ENCODE data around the gene FKRP. TPM values are rescaled to one million over a fixed set of nuclear protein-coding genes. Genes with fewer than 3 reads are reported as not detected.

FKRP gene
- total and polyA plus RNA-seq, 11 donors, result 13.9 to 25.1 (median 19.8) TPM

DNA sequence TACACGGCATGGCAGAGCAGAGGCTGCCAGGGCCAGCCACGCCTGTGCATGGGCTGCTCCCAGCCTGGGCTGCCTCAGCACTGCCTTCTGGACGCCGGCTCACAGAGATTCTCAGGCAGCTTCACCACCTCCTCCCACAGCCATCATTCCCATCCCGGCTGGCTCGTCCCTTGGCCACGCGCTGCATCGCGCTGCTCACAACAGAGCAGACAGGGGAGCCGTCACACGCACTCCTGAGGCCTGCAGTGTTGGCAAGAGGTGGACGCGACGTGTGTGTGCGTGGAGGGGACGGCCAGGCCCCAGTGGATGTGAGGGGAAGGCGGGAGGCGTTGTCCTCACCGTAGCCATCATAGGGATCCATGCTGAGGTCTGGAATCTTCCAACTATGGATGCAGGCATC, 21.4 kb upstream of the FKRP start:
- ATAC-seq, result no peak
- H3K9me3 ChIP-seq, result no peaks in the 10 kb centered on the region
- H3K4me1 ChIP-seq, result peaks cover 0 to 33% (median 21%) of the 10 kb centered on the region in 12 donors
- peak in 1 of 5 donors; percentile 34 for DNase-seq
- no peak overlapping the region for H3K4me3 ChIP-seq
- no peaks in the 10 kb centered on the region for H3K27me3 ChIP-seq
- no peak overlapping the region for H3K27ac ChIP-seq
- intact Hi-C loops (cut with DNase I), result no loop called here
- WGBS, 4 donors, result 82 to 95% (median 90%) methylated on average over 15 to 20 of the region's 20 CpGs
- TF ChIP-seq POLR2A (IDR thresholded peaks at IDR 0.05), result no peak
- TF ChIP-seq, protein P1, sequence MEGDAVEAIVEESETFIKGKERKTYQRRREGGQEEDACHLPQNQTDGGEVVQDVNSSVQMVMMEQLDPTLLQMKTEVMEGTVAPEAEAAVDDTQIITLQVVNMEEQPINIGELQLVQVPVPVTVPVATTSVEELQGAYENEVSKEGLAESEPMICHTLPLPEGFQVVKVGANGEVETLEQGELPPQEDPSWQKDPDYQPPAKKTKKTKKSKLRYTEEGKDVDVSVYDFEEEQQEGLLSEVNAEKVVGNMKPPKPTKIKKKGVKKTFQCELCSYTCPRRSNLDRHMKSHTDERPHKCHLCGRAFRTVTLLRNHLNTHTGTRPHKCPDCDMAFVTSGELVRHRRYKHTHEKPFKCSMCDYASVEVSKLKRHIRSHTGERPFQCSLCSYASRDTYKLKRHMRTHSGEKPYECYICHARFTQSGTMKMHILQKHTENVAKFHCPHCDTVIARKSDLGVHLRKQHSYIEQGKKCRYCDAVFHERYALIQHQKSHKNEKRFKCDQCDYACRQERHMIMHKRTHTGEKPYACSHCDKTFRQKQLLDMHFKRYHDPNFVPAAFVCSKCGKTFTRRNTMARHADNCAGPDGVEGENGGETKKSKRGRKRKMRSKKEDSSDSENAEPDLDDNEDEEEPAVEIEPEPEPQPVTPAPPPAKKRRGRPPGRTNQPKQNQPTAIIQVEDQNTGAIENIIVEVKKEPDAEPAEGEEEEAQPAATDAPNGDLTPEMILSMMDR (IDR thresholded peaks at IDR 0.05), result no peak
- H3K36me3 ChIP-seq, result peaks cover 2 to 99% (median 92%) of the 10 kb centered on the region in 9 donors

DNA sequence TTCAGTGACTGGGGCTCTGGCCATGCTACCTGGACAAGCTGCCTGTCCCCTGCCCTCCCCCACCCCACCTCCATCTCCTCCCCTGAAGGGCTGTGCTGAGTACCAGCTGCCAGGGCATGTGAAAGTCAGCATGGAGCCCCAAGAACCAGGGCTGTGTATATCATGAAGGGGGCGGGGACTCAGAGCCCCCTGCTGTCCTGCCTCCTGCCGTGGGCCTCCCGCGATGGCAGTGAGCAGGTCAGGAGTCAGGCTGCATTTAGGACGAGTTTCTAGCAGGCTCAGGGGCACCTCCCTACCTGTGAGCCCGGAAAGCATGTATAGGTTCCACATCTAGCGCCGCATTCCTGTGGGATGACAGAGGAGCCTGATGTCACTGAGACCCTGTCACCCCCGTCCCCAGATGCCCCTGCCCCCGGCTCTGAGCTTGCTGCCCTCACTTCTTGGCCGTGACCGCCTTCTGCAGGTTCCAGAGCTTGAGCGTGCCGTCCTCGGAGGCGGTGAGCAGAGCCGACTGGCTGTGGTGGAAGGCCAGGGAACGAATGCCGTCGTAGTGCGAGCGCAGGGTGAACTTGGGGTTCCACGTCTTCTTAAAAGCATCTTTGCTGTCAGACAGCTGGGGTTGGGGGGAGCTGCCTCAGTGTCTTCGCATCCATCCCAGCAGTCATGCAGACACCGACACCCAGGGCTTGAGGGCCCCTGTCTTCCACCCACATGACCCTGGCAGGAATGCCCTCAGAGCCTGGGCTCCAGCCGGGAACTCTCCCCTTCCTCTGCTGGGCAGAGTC, 20.6 kb upstream of the FKRP start:
- no peak for ATAC-seq

DNA sequence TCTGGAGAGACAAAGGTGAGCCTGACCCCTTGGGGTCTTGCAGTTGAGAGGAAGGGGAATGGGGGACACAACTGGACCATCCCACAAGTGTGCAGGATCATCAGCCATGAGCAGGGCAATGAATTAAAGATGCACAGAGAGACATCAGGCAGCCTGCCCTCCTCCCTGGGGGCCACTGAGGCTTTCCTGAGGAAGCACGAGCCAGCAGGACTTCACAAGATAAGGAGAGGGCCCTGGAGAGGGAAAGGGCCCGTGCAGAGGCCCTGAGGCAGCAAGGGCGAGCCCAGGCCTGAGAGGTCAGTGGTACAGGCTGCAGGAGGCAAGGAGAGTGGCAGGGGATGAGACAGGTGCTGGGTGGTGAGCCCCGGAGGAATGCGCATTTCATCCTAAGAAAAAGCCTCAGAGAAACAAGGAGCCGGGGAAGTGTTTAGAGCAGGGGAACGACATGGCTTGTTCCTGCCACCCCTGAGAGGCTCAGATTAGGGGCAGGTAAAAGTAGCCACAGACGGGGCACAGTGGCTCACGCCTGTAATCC, 19.9 kb upstream of the FKRP start:
- Histone ChIP-seq H3K36me3 (peaks cover 2 to 99% (median 94%) of the 10 kb centered on the region in 9 donors), H3K27ac (no peak overlapping the region), H3K27me3 (no peaks in the 10 kb centered on the region), H3K4me3 (no peak overlapping the region), H3K9me3 (no peaks in the 10 kb centered on the region), H3K4me1 (peaks cover 0 to 39% (median 21%) of the 10 kb centered on the region in 12 donors)
- no peak for TF ChIP-seq POLR2A (IDR thresholded peaks at IDR 0.05)
- TF ChIP-seq, protein P1 (IDR thresholded peaks at IDR 0.05), result no peak
- peak in 1 of 5 donors; percentile 12 for DNase-seq
- 60 to 70% (median 64%) methylated on average over 9 of the region's 9 CpGs for WGBS, 4 donors
- intact Hi-C loops (cut with DNase I), result no loop called here
- no peak for ATAC-seq

More for the DNA sequence above, 20.6 kb upstream of the FKRP start:
- intact Hi-C loops (cut with DNase I), result no loop called here
- WGBS, 4 donors, result 88 to 90% (median 90%) methylated on average over 17 to 26 of the region's 26 CpGs
- Histone ChIP-seq H3K4me3 (no peak overlapping the region), H3K27me3 (no peaks in the 10 kb centered on the region), H3K9me3 (no peaks in the 10 kb centered on the region), H3K4me1 (peaks cover 0 to 33% (median 21%) of the 10 kb centered on the region in 12 donors), H3K36me3 (peaks cover 2 to 99% (median 95%) of the 10 kb centered on the region in 9 donors), H3K27ac (no peak overlapping the region)
- DNase-seq, result peak in 1 of 5 donors; percentile 49
- TF ChIP-seq, protein P1 (IDR thresholded peaks at IDR 0.05), result no peak
- TF ChIP-seq POLR2A (IDR thresholded peaks at IDR 0.05), result no peak

DNA sequence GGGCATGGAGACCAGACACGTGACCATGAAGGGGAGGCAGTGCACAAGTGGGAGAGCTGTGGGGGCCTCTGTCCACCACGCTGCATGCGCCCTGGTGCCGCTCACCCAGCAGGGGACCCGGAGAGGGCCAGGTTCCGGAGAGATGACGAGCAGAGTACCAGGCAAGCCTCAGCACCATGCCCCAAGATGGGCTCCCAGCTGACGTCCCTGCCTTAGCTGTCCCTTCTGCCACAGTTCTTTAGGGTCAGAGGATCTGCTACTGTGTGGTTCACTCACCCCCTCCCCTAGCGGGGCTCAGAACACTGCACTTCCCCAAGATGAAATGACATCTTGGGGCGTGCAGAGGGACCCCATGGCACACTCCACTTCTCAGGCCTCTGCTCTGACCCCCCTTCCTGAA, 19.3 kb upstream of the FKRP start:
- TF ChIP-seq, protein P1 (IDR thresholded peaks at IDR 0.05), result no peak
- no peak for TF ChIP-seq POLR2A (IDR thresholded peaks at IDR 0.05)
- Histone ChIP-seq H3K27ac (peak overlapping the region in 5 of 12 donors; percentile 54 to 87 (median 73)), H3K4me3 (no peak overlapping the region), H3K4me1 (peaks cover 0 to 45% (median 21%) of the 10 kb centered on the region in 12 donors), H3K9me3 (no peaks in the 10 kb centered on the region), H3K27me3 (no peaks in the 10 kb centered on the region), H3K36me3 (peaks cover 2 to 99% (median 93%) of the 10 kb centered on the region in 9 donors)
- WGBS, 4 donors, result 77 to 88% (median 84%) methylated on average over 10 of the region's 10 CpGs
- intact Hi-C loops (cut with DNase I), result no loop called here
- DNase-seq (peak in 2 of 5 donors; percentile 11 to 24), ATAC-seq (no peak)

Measured in heart left ventricle (tissue), 16 donors.